Colonic mucosa (tissue), 4 donors: ENCODE data around the gene CATSPER4. TPM values are rescaled to one million over a fixed set of nuclear protein-coding genes. Genes with fewer than 3 reads are reported as not detected.

Source experiments
- DNase-seq: peaks from one replicate; pipeline ENCODE4 v3.0.0-alpha.2; 2020
- H3K27ac ChIP-seq: fragments of 200-600 bp; one replicate; pipeline ENCODE4 v1.8.0; 2021
- H3K27me3 ChIP-seq: fragments of 200-600 bp; one replicate; pipeline ENCODE4 v1.8.0; 2021
- H3K36me3 ChIP-seq: fragments of 200-600 bp; one replicate; pipeline ENCODE4 v1.8.0; 2021
- H3K4me1 ChIP-seq: fragments of 200-600 bp; one replicate; pipeline ENCODE4 v1.8.0; 2021; ENCODE audit warnings: mild to moderate bottlenecking
- H3K4me3 ChIP-seq: fragments of 200-600 bp; one replicate; pipeline ENCODE4 v1.8.0; 2021
- H3K9ac ChIP-seq, 2 donors: one replicate each; pipeline ENCODE4 v1.7.0; 2013; ENCODE audit warnings: control low read depth in 2 of 2, low read depth in 2 of 2, low read length in 2 of 2
- H3K9me3 ChIP-seq: fragments of 200-600 bp; one replicate; pipeline ENCODE4 v1.8.0; 2021
- CTCF ChIP-seq: fragments of 200-600 bp; IDR thresholded peaks from one replicate; pipeline ENCODE4 v1.8.0; 2022; ENCODE audit warnings: antibody characterized with exemption, mild to moderate bottlenecking
- intact Hi-C: fragments of 100-400 bp; cut with DNase I; formaldehyde crosslinking; loops from one replicate; pipeline ENCODE4 v1.14.1; 2022
- total RNA-seq, 2 donors: library from RNA; stranded (reverse); fragmentation: NEBNext Ultra II Directional in 1 of 2; extraction: Animal tissue kit (Norgen Biotek cat#: 25700) in 1 of 2; gene quantifications; one replicate each; pipeline ENCODE4 v1.2.1, GENCODE V29; 2021
- donor health status: healthy.
- donor health status: DM: no; HTN: no; CAD: no.
- donor health status: DM: no; HTN: no; CAD: no.

The CATSPER4 gene
- total RNA-seq: not detected

GRCh38 chr1:26190373-26190987, at the start of gene CATSPER4:
CATSPER4 (plus strand) TSS chr1:26190602; CDS start chr1:26190628, 26 bp downstream.
- no peaks in the 10 kb centered on the region for H3K27me3 ChIP-seq
- no peak within 1 kb of the TSS for H3K27ac ChIP-seq
- H3K9ac ChIP-seq: no peak within 1 kb of the TSS
- no peaks in the 10 kb centered on the region for H3K4me1 ChIP-seq
- no peak for DNase-seq
- H3K9me3 ChIP-seq: no peaks in the 10 kb centered on the region
- TF ChIP-seq CTCF: peak; percentile 13
- intact Hi-C loops: no loop called here
- H3K4me3 ChIP-seq: no peak within 1 kb of the TSS
- no peaks in the 10 kb centered on the region for H3K36me3 ChIP-seq

- intact Hi-C loops: no loop called here
- no peak overlapping the region for H3K4me3 ChIP-seq
Observed at GRCh38 chr1:26142159-26142558, 48.2 kb upstream of the CATSPER4 start.

GRCh38 chr1:26145041-26145959, 45.1 kb upstream of the CATSPER4 start:
- Histone ChIP-seq H3K27me3 (no peaks in the 10 kb centered on the region), H3K9me3 (no peaks in the 10 kb centered on the region), H3K9ac (no peak overlapping the region), H3K4me3 (no peak overlapping the region), H3K4me1 (no peaks in the 10 kb centered on the region), H3K36me3 (no peaks in the 10 kb centered on the region), H3K27ac (no peak overlapping the region)
- TF ChIP-seq CTCF: peak; percentile 64
- peak; percentile 88 for DNase-seq
- intact Hi-C loops: loop anchor here (5.0 kb wide), 1 partner anchor 108 kb away; no protein-coding TSS in a partner anchor

More at GRCh38 chr1:26142159-26142558, 48.2 kb upstream of the CATSPER4 start:
- no peaks in the 10 kb centered on the region for H3K27me3 ChIP-seq
- H3K9me3 ChIP-seq: no peaks in the 10 kb centered on the region
- no peak overlapping the region for H3K27ac ChIP-seq
- no peak for TF ChIP-seq CTCF
- DNase-seq: no peak
- no peaks in the 10 kb centered on the region for H3K36me3 ChIP-seq
- no peaks in the 10 kb centered on the region for H3K4me1 ChIP-seq
- no peak overlapping the region for H3K9ac ChIP-seq

GRCh38 chr1:26145960-26146294, 44.5 kb upstream of the CATSPER4 start:
- H3K9me3 ChIP-seq: no peaks in the 10 kb centered on the region
- H3K4me3 ChIP-seq: no peak overlapping the region
- DNase-seq: no peak
- intact Hi-C loops: loop anchor here (2.0 to 5.0 kb wide), 2 partner anchors 41 to 109 kb away; no protein-coding TSS in a partner anchor
- H3K9ac ChIP-seq: no peak overlapping the region
- H3K36me3 ChIP-seq: no peaks in the 10 kb centered on the region
- H3K27me3 ChIP-seq: no peaks in the 10 kb centered on the region
- no peak overlapping the region for H3K27ac ChIP-seq
- TF ChIP-seq CTCF: no peak
- H3K4me1 ChIP-seq: no peaks in the 10 kb centered on the region

- H3K27ac ChIP-seq: no peak overlapping the region
- H3K4me1 ChIP-seq: no peaks in the 10 kb centered on the region
- DNase-seq: no peak
- H3K9ac ChIP-seq: no peak overlapping the region
- H3K9me3 ChIP-seq: no peaks in the 10 kb centered on the region
- no peaks in the 10 kb centered on the region for H3K36me3 ChIP-seq
- no peaks in the 10 kb centered on the region for H3K27me3 ChIP-seq
- no peak for TF ChIP-seq CTCF
- intact Hi-C loops: loop anchor here (5.0 kb wide), 1 partner anchor 112 kb away; no protein-coding TSS in a partner anchor
- no peak overlapping the region for H3K4me3 ChIP-seq
Observed at GRCh38 chr1:26148887-26149286, 41.5 kb upstream of the CATSPER4 start.
